GM23338 (cell line): Measurements from ENCODE around the gene SYNGR3.

ENCODE experiments used
- CREB1 ChIP-seq: fragments of 250-450 bp; sonication (Bioruptor Pico); IDR thresholded peaks from 2 replicates; pipeline ENCODE4 v1.5.0; 2020; ENCODE audit warnings: low read depth, mild to moderate bottlenecking, moderate library complexity
- CTCF ChIP-seq, 2 experiments: fragments of 200-600 bp in 1 of 2; sonication (generic) in 1 of 2; conservative IDR thresholded peaks; 2 replicates each; pipeline versions ENCODE4 v1.5.1 to v1.6.1; 2016 to 2017; ENCODE audit warnings: antibody characterized with exemption in 2 of 2, low read depth in 2 of 2, mild to moderate bottlenecking in 2 of 2, moderate library complexity in 1 of 2
- ETS1 ChIP-seq: IDR thresholded peaks from 2 replicates; pipeline ENCODE4 v1.6.1; 2016; ENCODE audit warnings: antibody characterized with exemption
- EZH2 ChIP-seq: fragments of 200-600 bp; sonication (generic); IDR thresholded peaks from one replicate; pipeline ENCODE4 v1.8.0; 2017; ENCODE audit warnings: antibody characterized with exemption, mild to moderate bottlenecking, low read depth; ENCODE audit not compliant: unreplicated experiment
- EZH2phosphoT487 ChIP-seq: fragments of 200-600 bp; sonication (generic); IDR thresholded peaks from one replicate; pipeline ENCODE4 v1.8.1; 2018; ENCODE audit warnings: antibody characterized with exemption; ENCODE audit not compliant: unreplicated experiment
- JUNB ChIP-seq: IDR thresholded peaks from one replicate; pipeline ENCODE4 v1.6.1; 2016; ENCODE audit warnings: antibody characterized with exemption; ENCODE audit not compliant: unreplicated experiment
- POLR2AphosphoS5 ChIP-seq: IDR thresholded peaks from 2 replicates; pipeline ENCODE4 v1.6.1; 2016; ENCODE audit warnings: antibody characterized with exemption, low read depth
- REST ChIP-seq: IDR thresholded peaks from one replicate; pipeline ENCODE4 v1.6.1; 2018; ENCODE audit warnings: antibody characterized with exemption; ENCODE audit not compliant: unreplicated experiment
- STAT1 ChIP-seq: IDR thresholded peaks from one replicate; pipeline ENCODE4 v1.6.1; 2016; ENCODE audit warnings: antibody characterized with exemption; ENCODE audit not compliant: unreplicated experiment
- ZNF114 ChIP-seq: fragments of 250-450 bp; sonication (Bioruptor Pico); IDR thresholded peaks from 2 replicates; pipeline ENCODE4 v1.5.0; 2020; ENCODE audit warnings: mild to moderate bottlenecking, moderate library complexity
- ZNF331 ChIP-seq: fragments of 250-450 bp; sonication (Bioruptor Pico); IDR thresholded peaks from 2 replicates; pipeline ENCODE4 v1.5.0; 2020; ENCODE audit warnings: low read depth, mild to moderate bottlenecking, moderate library complexity
- TF ChIP-seq, protein P1 (sequence below): fragments of 250-450 bp; sonication (Bioruptor Pico); IDR thresholded peaks from 2 replicates; pipeline ENCODE4 v1.5.0; 2020; ENCODE audit warnings: mild to moderate bottlenecking, moderate library complexity

GRCh38 chr16:2007081-2007836 is 17.5 kb downstream of the SYNGR3 start:
- TF ChIP-seq CTCF (conservative IDR thresholded peaks at IDR 0.05; ENCODE audit: low read depth in 2 of 2) (no peak), POLR2AphosphoS5 (no peak), EZH2 (no peak), REST (no peak), STAT1 (no peak), CREB1 (no peak), JUNB (no peak), EZH2phosphoT487 (no peak), ZNF331 (CRISPR knock-in tag) (no peak), ETS1 (no peak), ZNF114 (CRISPR knock-in tag) (no peak)
- TF ChIP-seq, protein P1, sequence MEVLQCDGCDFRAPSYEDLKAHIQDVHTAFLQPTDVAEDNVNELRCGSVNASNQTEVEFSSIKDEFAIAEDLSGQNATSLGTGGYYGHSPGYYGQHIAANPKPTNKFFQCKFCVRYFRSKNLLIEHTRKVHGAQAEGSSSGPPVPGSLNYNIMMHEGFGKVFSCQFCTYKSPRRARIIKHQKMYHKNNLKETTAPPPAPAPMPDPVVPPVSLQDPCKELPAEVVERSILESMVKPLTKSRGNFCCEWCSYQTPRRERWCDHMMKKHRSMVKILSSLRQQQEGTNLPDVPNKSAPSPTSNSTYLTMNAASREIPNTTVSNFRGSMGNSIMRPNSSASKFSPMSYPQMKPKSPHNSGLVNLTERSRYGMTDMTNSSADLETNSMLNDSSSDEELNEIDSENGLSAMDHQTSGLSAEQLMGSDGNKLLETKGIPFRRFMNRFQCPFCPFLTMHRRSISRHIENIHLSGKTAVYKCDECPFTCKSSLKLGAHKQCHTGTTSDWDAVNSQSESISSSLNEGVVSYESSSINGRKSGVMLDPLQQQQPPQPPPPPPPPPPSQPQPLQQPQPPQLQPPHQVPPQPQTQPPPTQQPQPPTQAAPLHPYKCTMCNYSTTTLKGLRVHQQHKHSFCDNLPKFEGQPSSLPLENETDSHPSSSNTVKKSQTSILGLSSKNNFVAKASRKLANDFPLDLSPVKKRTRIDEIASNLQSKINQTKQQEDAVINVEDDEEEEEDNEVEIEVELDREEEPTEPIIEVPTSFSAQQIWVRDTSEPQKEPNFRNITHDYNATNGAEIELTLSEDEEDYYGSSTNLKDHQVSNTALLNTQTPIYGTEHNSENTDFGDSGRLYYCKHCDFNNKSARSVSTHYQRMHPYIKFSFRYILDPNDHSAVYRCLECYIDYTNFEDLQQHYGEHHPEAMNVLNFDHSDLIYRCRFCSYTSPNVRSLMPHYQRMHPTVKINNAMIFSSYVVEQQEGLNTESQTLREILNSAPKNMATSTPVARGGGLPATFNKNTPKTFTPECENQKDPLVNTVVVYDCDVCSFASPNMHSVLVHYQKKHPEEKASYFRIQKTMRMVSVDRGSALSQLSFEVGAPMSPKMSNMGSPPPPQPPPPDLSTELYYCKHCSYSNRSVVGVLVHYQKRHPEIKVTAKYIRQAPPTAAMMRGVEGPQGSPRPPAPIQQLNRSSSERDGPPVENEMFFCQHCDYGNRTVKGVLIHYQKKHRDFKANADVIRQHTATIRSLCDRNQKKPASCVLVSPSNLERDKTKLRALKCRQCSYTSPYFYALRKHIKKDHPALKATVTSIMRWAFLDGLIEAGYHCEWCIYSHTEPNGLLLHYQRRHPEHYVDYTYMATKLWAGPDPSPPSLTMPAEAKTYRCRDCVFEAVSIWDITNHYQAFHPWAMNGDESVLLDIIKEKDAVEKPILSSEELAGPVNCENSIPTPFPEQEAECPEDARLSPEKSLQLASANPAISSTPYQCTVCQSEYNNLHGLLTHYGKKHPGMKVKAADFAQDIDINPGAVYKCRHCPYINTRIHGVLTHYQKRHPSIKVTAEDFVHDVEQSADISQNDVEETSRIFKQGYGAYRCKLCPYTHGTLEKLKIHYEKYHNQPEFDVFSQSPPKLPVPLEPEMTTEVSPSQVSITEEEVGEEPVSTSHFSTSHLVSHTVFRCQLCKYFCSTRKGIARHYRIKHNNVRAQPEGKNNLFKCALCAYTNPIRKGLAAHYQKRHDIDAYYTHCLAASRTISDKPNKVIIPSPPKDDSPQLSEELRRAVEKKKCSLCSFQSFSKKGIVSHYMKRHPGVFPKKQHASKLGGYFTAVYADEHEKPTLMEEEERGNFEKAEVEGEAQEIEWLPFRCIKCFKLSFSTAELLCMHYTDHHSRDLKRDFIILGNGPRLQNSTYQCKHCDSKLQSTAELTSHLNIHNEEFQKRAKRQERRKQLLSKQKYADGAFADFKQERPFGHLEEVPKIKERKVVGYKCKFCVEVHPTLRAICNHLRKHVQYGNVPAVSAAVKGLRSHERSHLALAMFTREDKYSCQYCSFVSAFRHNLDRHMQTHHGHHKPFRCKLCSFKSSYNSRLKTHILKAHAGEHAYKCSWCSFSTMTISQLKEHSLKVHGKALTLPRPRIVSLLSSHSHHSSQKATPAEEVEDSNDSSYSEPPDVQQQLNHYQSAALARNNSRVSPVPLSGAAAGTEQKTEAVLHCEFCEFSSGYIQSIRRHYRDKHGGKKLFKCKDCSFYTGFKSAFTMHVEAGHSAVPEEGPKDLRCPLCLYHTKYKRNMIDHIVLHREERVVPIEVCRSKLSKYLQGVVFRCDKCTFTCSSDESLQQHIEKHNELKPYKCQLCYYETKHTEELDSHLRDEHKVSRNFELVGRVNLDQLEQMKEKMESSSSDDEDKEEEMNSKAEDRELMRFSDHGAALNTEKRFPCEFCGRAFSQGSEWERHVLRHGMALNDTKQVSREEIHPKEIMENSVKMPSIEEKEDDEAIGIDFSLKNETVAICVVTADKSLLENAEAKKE (CRISPR knock-in tag) = no peak
